Astrocyte of the cerebellum (primary cell): Measurements from ENCODE around the gene CTAGE8.
"Not testable (repeated sequence)": the region's sequence is repeated elsewhere in the genome, so short reads cannot be mapped to it uniquely, and the experiment has no call there.

ENCODE experiments used
- DNase-seq: peaks from one replicate; pipeline ENCODE4 v3.0.0-alpha.2; 2011; ENCODE audit warnings: low read depth
- H3K4me3 ChIP-seq: 2 replicates; pipeline ENCODE4 v1.5.1; 2011; ENCODE audit warnings: mild to moderate bottlenecking, low read depth, low read length, moderate library complexity
- in situ Hi-C: cut with HindIII; loops from 2 replicates; pipeline ENCODE4 v1.10.0; 2017; ENCODE audit warnings: low sequenced_read_pairs
- TF ChIP-seq, protein P1 (sequence below): IDR thresholded peaks from 2 replicates; pipeline ENCODE4 v1.5.1; 2012; ENCODE audit warnings: low read length, low read depth, moderate library complexity, mild to moderate bottlenecking; ENCODE audit errors: missing control alignments

CTAGE8 gene

DNA sequence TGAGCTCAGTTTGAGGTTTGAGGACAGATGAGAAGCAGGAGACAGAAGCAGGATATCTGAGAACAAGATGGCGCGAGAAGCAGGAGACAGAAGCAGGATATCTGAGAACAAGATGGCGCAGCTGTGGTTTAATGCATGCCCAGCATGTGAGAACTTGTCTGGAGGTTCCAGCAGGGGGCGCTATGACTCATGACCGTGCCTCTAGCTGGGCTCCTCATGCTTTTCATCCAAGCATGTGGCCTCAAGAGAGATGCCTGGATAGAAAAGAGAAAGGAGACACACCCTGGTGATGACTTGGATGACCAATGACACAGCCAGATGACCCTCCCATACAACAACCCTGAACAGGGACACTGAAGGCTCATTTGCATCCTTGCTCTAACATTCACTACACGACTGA lies 10.9 kb upstream of the CTAGE8 start:
- H3K4me3 ChIP-seq, DNase-seq, in situ Hi-C loops: not testable (repeated sequence)

- in situ Hi-C loops = not testable (repeated sequence)
Measured at GRCh38 chr7:144275281-144275680, 6.2 kb upstream of the CTAGE8 start.

DNA sequence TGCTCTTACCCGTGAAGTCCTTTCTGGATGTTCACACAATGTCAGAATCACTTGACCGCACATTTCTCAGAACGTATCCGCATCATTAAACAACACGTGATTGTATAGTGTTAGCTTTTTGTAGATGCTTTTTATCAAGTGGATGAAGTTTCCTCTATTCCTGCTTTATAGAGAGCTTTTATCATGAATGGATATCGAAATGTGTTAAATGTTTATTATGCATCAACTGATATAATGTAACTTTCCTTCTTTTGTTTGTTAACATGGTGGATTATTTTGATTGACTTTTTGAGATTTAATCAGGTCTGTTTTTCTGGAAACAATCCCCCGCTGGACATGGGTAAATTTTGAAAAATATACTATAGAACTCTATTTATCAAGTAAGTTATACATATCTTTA lies 4.4 kb downstream of the CTAGE8 start, which contains the start of gene OR2A7:
OR2A7 (minus strand) TSS at position 101 of the 400 bp plus-strand sequence. CDS start 5,164 bp downstream, outside the sequence.
- H3K4me3 ChIP-seq, in situ Hi-C loops: not testable (repeated sequence)

More at GRCh38 chr7:144275281-144275680, 6.2 kb upstream of the CTAGE8 start:
- not testable (repeated sequence) for DNase-seq, H3K4me3 ChIP-seq

GRCh38 chr7:144262128-144262527 lies 7.0 kb downstream of the CTAGE8 start:
- in situ Hi-C loops, H3K4me3 ChIP-seq, DNase-seq: not testable (repeated sequence)

More for the DNA sequence above, 4.4 kb downstream of the CTAGE8 start, which contains the start of gene OR2A7:
- not testable (repeated sequence) for DNase-seq

DNA sequence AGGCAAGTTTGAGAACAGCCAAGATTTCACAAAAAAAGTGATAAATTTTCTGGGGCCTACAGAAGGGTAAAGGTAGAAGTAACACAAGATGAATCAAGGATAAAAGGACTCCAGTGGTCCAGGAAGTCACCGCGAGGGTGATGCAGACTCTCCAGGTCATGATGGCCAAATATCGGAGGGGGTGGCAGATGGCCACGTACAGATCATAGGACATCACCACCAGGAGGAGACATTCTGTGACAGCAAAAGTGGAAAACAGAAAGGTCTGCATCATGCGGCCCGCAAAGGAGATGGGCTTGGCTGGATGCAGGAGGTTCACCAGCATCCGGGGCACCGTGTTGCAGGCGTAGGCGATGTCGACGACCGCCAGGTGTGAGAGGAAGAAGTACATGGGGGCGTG lies 10.0 kb downstream of the CTAGE8 start:
- DNase-seq, in situ Hi-C loops, H3K4me3 ChIP-seq: not testable (repeated sequence)

DNA sequence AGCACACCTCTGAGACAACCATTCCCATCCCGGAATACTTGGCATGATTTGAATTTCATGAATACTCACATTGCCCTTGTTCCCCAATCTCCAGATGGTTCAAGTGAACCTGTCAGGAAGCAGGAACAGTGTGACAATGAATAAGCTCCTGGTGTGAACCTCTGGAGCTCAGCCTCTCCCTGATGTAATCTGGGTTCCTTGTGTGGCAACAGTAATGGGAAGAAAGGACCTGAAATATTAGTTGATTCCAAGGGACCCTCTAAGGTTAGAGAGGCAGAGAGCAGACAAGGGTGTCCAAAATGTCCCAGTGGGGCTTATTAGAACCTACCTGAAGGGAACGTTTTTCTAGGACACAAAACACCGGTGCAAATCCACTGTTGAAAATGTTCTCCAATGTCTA lies 13.0 kb downstream of the CTAGE8 start:
- in situ Hi-C loops = no loop called here
- DNase-seq = no peak
- TF ChIP-seq, protein P1, sequence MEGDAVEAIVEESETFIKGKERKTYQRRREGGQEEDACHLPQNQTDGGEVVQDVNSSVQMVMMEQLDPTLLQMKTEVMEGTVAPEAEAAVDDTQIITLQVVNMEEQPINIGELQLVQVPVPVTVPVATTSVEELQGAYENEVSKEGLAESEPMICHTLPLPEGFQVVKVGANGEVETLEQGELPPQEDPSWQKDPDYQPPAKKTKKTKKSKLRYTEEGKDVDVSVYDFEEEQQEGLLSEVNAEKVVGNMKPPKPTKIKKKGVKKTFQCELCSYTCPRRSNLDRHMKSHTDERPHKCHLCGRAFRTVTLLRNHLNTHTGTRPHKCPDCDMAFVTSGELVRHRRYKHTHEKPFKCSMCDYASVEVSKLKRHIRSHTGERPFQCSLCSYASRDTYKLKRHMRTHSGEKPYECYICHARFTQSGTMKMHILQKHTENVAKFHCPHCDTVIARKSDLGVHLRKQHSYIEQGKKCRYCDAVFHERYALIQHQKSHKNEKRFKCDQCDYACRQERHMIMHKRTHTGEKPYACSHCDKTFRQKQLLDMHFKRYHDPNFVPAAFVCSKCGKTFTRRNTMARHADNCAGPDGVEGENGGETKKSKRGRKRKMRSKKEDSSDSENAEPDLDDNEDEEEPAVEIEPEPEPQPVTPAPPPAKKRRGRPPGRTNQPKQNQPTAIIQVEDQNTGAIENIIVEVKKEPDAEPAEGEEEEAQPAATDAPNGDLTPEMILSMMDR = no peak
- H3K4me3 ChIP-seq = no peak overlapping the region

DNA sequence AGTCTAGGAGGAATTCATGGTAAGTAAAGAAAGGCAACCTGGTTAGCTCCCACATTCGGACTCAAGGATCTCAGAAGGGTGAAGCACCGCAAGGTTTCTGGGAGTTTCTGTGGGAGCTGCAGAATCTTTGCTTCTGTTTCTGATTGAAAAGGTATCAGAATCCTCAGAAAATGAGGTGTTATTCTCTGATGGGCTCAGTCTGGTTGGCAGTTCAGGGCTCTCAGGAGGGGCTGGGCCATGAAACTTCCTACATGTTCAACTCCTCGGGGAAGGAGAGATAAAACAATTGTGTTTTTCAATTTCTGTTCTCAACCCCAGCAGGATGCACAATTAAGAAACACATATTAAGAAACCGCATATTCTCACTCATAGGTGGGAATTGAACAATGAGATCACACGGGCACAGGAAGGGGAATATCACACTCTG lies 13.6 kb downstream of the CTAGE8 start:
- in situ Hi-C loops = no loop called here
- TF ChIP-seq, protein P1 = no peak

DNA sequence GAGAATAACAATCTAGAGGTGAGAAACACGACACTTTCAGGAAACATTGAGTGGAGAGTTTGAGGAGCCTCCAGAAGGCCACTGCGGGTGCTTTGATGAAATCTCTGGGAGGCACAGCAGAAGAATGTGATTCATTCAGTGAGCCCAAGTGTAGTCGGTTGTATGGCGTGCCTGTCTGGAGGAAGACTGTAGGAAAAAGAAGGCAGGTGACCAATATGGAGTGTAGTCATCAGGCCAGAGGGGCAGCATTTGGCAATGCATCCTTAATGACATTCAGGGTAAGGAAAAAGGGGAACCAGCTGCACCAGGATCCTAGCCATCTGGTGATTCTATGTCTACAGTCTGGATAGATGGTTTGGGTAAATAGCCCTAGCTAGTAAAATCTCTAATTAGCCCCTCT lies 16.8 kb downstream of the CTAGE8 start:
- in situ Hi-C loops, DNase-seq, H3K4me3 ChIP-seq: not testable (repeated sequence)

More for the DNA sequence above, 13.6 kb downstream of the CTAGE8 start:
- DNase-seq = no peak
- H3K4me3 ChIP-seq = no peak overlapping the region

- DNase-seq, H3K4me3 ChIP-seq, in situ Hi-C loops: not testable (repeated sequence)
Measured at GRCh38 chr7:144247674-144248330, 21.3 kb downstream of the CTAGE8 start.

GRCh38 chr7:144246967-144247366 lies 22.1 kb downstream of the CTAGE8 start:
- DNase-seq, in situ Hi-C loops, H3K4me3 ChIP-seq: not testable (repeated sequence)

GRCh38 chr7:144245372-144245771 lies 23.7 kb downstream of the CTAGE8 start:
- H3K4me3 ChIP-seq, DNase-seq, in situ Hi-C loops: not testable (repeated sequence)

GRCh38 chr7:144239365-144239764 lies 29.7 kb downstream of the CTAGE8 start, which contains the start of gene OR2A42:
Gene OR2A42 (minus strand): TSS chr7:144239605. CDS start chr7:144232843, 6,762 bp downstream.
- in situ Hi-C loops, H3K4me3 ChIP-seq, DNase-seq: not testable (repeated sequence)

DNA sequence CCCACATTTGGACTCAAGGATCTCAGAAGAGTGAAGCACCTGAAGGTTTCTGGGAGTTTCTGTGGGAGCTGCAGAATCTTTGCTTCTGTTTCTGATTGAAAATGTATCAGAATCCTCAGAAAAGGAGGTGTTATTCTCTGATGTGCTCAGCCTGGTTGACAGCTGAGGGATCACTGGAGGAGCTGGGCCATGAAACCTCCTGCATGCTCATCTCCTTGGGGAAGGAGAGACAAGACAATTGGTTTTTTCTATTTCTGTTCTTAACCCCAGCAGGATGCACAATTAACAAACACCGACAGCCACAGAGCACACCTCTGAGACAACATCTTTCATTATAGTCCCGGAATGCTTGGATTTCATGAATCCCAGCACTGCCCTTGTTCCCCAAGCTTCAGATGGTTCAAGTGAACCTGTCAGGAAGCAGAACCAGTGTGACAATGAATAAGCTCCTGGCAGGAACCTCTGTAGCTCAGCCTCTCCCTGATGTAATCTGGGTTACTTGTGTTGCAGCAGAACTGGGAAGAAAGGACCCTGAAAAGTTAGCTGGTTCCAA lies 30.5 kb downstream of the CTAGE8 start:
- H3K4me3 ChIP-seq, in situ Hi-C loops, DNase-seq: not testable (repeated sequence)

GRCh38 chr7:144233039-144233438 lies 36.0 kb downstream of the CTAGE8 start:
- in situ Hi-C loops, H3K4me3 ChIP-seq, DNase-seq: not testable (repeated sequence)

GRCh38 chr7:144231027-144231426 lies 38.1 kb downstream of the CTAGE8 start:
- H3K4me3 ChIP-seq, DNase-seq, in situ Hi-C loops: not testable (repeated sequence)
